SU-DHL-6 (cell line): ENCODE measurements around the gene PHAX.

Experiments used
- EZH2phosphoT487 ChIP-seq: fragments of 200-600 bp; sonication (generic), shearing (Covaris generic); conservative IDR thresholded peaks from 2 replicates; pipeline ENCODE4 v1.6.1; 2018; ENCODE audit warnings: mild to moderate bottlenecking, antibody characterized with exemption, low read length, moderate library complexity, mixed read lengths
- TF ChIP-seq, protein P1 (sequence below): fragments of 200-600 bp; sonication (generic); IDR thresholded peaks from one replicate; pipeline ENCODE4 v1.5.1; 2017; ENCODE audit warnings: antibody characterized with exemption, mild to moderate bottlenecking, low read length, moderate library complexity; ENCODE audit not compliant: insufficient read depth, poor library complexity, severe bottlenecking

DNA sequence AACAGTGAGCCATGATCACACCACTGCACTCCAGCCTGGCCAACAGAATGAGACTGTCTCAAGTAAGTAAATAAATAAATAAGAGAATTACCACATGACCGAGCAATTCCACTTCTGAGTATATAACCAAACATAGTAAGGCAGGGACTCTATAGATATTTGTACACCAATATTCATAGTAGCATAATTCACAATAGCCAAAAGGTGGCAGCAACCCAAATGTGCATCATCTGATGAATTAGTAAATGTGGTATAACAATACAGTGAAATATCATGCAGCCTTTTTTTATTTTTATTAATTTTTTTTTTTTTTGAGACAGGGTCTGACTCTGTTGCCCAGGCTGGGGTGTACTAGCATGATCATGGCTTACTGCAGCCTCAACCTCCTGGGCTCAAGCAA, 38.8 kb upstream of the PHAX start:
- TF ChIP-seq, protein P1, sequence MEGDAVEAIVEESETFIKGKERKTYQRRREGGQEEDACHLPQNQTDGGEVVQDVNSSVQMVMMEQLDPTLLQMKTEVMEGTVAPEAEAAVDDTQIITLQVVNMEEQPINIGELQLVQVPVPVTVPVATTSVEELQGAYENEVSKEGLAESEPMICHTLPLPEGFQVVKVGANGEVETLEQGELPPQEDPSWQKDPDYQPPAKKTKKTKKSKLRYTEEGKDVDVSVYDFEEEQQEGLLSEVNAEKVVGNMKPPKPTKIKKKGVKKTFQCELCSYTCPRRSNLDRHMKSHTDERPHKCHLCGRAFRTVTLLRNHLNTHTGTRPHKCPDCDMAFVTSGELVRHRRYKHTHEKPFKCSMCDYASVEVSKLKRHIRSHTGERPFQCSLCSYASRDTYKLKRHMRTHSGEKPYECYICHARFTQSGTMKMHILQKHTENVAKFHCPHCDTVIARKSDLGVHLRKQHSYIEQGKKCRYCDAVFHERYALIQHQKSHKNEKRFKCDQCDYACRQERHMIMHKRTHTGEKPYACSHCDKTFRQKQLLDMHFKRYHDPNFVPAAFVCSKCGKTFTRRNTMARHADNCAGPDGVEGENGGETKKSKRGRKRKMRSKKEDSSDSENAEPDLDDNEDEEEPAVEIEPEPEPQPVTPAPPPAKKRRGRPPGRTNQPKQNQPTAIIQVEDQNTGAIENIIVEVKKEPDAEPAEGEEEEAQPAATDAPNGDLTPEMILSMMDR, result no peak
- no peak for TF ChIP-seq EZH2phosphoT487
